RWPE2 (cell line): Measurements from ENCODE around the gene RELL1.
A peak's percentile ranks its signal among the peaks of the same experiment; 100 is the strongest.

Experiments used
- ATAC-seq: fragments of 200-7000 bp; cut with Tn5 transposase; 3 replicates; pipeline ENCODE4 v1.9.1; 2021; ENCODE audit warnings: low read depth
- DNase-seq: peaks from one replicate; pipeline ENCODE4 v3.0.0-alpha.2; 2020; ENCODE audit warnings: low spot score
- H3K27ac ChIP-seq: fragments of 450-650 bp; 2 replicates; pipeline ENCODE4 v1.5.1; 2017; ENCODE audit warnings: mild to moderate bottlenecking; ENCODE audit not compliant: poor library complexity, severe bottlenecking
- H3K27me3 ChIP-seq: fragments of 250-450 bp; sonication (Bioruptor Pico); 2 replicates; pipeline ENCODE4 v1.5.1; 2021; ENCODE audit warnings: mild to moderate bottlenecking, moderate library complexity; ENCODE audit not compliant: insufficient read depth, poor library complexity, severe bottlenecking
- H3K36me3 ChIP-seq: fragments of 250-450 bp; sonication (Bioruptor Pico); 2 replicates; pipeline ENCODE4 v1.5.1; 2020; ENCODE audit warnings: low read depth, mild to moderate bottlenecking, moderate library complexity
- H3K4me1 ChIP-seq: fragments of 250-450 bp; sonication (Bioruptor Pico); 2 replicates; pipeline ENCODE4 v1.5.1; 2021; ENCODE audit warnings: mild to moderate bottlenecking, moderate library complexity; ENCODE audit not compliant: insufficient read depth, poor library complexity, severe bottlenecking
- H3K4me3 ChIP-seq: fragments of 250-450 bp; sonication (Bioruptor Pico); 2 replicates; pipeline ENCODE4 v1.5.1; 2021; ENCODE audit warnings: mild to moderate bottlenecking, moderate library complexity; ENCODE audit not compliant: severe bottlenecking
- H3K9me3 ChIP-seq: fragments of 250-450 bp; sonication (Bioruptor Pico); 2 replicates; pipeline ENCODE4 v1.5.1; 2021; ENCODE audit warnings: mild to moderate bottlenecking, moderate library complexity; ENCODE audit not compliant: severe bottlenecking
- TF ChIP-seq, protein P1 (sequence below): fragments of 450-650 bp; IDR thresholded peaks from one replicate; pipeline ENCODE4 v1.5.1; 2017; ENCODE audit warnings: mild to moderate bottlenecking, moderate library complexity; ENCODE audit not compliant: poor library complexity, severe bottlenecking

The RELL1 gene

DNA sequence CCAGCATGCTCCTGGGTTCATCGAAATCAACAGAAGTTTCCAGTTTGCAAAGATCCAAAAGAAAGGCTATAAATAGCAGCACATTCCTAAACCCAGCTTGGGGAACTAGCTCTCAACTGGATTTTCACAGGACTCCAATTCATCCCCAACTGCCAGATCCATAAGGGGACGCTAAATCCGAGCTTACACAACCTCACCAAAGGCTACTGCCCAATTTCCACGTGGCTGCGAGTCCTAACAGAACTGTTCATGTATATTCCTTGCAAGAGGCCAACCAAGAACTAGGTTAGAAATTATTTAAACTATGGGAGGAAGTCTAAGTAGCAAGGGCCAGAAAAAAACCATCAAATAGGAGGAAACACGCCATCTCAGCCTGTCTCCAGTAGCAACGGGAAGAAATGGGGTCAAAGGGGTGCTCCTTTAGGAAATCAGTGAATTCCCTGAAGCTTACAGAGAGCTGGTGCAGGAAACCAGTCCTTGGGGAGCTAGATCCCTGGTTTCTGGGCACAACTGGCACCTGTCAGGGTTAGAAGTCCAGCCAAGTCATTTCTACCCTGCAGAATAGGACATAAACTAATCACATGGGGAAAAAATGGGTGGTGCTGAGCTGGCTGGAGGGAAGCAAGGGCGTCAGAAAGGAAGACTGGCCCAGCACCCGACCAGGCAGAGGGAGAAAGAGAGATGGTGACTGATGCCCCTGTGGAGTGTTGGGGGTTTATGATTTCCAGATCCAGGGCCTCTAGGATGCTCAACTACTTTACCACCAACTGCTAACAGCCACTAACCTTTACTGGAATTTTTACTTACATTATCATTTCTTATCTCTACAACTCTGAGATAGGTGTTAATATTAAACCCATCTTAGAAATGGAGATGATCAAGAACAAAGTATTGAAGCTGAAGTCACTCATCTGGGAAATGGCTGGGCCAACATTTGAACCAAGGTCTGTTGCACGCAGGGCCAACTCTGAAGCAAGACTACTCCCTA is 20.5 kb downstream of the RELL1 start:
- Histone ChIP-seq H3K9me3 (no peaks in the 10 kb centered on the region), H3K27me3 (no peaks in the 10 kb centered on the region), H3K27ac (peak overlapping the region; percentile 97), H3K4me1 (peaks cover 65% of the 10 kb centered on the region), H3K4me3 (no peak overlapping the region), H3K36me3 (no peaks in the 10 kb centered on the region)
- ATAC-seq = no peak
- no peak for DNase-seq
- TF ChIP-seq, protein P1, sequence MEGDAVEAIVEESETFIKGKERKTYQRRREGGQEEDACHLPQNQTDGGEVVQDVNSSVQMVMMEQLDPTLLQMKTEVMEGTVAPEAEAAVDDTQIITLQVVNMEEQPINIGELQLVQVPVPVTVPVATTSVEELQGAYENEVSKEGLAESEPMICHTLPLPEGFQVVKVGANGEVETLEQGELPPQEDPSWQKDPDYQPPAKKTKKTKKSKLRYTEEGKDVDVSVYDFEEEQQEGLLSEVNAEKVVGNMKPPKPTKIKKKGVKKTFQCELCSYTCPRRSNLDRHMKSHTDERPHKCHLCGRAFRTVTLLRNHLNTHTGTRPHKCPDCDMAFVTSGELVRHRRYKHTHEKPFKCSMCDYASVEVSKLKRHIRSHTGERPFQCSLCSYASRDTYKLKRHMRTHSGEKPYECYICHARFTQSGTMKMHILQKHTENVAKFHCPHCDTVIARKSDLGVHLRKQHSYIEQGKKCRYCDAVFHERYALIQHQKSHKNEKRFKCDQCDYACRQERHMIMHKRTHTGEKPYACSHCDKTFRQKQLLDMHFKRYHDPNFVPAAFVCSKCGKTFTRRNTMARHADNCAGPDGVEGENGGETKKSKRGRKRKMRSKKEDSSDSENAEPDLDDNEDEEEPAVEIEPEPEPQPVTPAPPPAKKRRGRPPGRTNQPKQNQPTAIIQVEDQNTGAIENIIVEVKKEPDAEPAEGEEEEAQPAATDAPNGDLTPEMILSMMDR = no peak

DNA sequence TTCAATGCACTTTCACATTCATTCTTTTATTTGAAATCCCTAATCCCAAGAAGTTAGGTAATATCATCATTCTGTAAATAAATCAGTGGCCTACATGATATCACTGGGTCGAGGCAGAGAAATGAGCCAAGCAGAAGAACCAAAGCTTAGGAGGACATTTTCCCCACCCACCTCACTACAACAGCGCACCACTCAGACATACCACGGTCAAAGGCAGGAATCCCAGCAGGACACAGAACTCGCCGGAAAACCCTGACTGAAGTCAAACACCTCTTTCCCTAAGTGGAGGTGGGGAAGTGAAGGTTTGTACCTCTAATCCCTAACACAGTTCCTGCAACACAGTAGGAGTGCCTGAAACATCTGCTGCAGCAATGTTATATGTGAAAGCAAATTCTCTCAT is 21.5 kb downstream of the RELL1 start:
- TF ChIP-seq, protein P1 = no peak
- Histone ChIP-seq H3K27ac (peak overlapping the region; percentile 97), H3K4me3 (no peak overlapping the region), H3K4me1 (peaks cover 58% of the 10 kb centered on the region), H3K27me3 (no peaks in the 10 kb centered on the region), H3K9me3 (no peaks in the 10 kb centered on the region), H3K36me3 (no peaks in the 10 kb centered on the region)
- ATAC-seq (no peak), DNase-seq (no peak)

DNA sequence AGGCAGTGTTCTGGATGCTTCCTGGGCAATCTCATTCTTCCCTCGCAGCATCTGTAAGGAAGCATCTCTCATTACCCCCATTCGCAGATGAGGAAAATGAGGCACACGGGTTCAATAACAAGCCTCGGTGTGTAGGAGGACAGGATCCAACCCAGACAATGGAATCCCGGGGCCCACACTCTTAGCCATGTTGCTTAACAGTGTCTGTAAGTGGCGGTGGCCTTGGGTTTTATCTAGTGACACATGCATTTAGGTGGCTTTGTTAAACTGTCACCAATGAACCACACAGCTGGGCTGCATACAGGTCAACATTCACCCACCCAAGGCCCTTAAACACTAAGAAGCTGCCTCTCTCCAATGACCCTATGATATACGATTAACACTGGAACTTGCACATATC is 22.6 kb downstream of the RELL1 start:
- Histone ChIP-seq H3K4me3 (no peak overlapping the region), H3K9me3 (no peaks in the 10 kb centered on the region), H3K27me3 (no peaks in the 10 kb centered on the region), H3K27ac (peak overlapping the region; percentile 70), H3K36me3 (no peaks in the 10 kb centered on the region), H3K4me1 (peaks cover 58% of the 10 kb centered on the region)
- DNase-seq (no peak), ATAC-seq (no peak)
- TF ChIP-seq, protein P1 = no peak

DNA sequence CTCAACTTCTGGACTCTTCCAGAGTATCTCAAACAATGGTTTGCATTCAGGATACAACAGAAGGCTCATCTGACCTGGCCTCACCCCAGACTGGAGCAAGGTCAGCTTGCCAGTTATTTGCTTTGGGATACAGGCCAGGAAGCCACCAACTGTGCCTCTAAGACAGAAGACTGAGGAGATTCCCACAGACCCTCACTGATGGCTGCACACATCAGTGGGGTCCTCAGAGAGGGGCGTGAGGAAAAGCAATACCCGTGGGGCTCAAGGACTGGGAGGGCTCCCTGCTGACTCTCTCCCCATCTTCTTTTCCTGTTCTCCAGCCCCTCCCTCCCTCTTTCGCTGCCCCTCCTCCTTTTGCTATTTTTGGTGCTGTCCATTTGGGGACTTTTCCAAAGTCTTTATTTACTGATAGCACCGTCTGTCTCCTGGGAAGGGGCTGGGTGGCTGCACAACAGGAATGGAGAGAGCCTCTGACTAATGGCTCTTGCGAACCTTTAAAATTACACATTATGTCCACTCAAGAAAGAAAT is 23.2 kb downstream of the RELL1 start:
- Histone ChIP-seq H3K36me3 (no peaks in the 10 kb centered on the region), H3K9me3 (no peaks in the 10 kb centered on the region), H3K4me1 (peaks cover 58% of the 10 kb centered on the region), H3K4me3 (no peak overlapping the region), H3K27me3 (no peaks in the 10 kb centered on the region), H3K27ac (peak overlapping the region; percentile 70)
- ATAC-seq = no peak
- TF ChIP-seq, protein P1 = no peak
- DNase-seq = no peak
